CMK (cell line): Measurements from ENCODE around the gene ADCY9.

Source experiments
- DNase-seq: peaks from one replicate; pipeline ENCODE4 v3.0.0-alpha.2; 2010; ENCODE audit warnings: low read depth

ADCY9 gene

GRCh38 chr16:4123616-4124300 is 7.5 kb upstream of the ADCY9 start:
- DNase-seq: no peak

- no peak for DNase-seq
These were observed 3.9 kb upstream of the ADCY9 start for GRCh38 chr16:4120176-4120575.

GRCh38 chr16:4117250-4117578 is 972 bp upstream of the ADCY9 start:
- no peak for DNase-seq

- DNase-seq: no peak
These were observed 308 bp downstream of the ADCY9 start for GRCh38 chr16:4115949-4116318.

- DNase-seq: no peak
These were observed 863 bp downstream of the ADCY9 start for GRCh38 chr16:4115209-4115948.

- DNase-seq: no peak
These were observed 1.7 kb downstream of the ADCY9 start for GRCh38 chr16:4114257-4115208.

- no peak for DNase-seq
These were observed 2.6 kb downstream of the ADCY9 start for GRCh38 chr16:4113358-4114256.

- DNase-seq: no peak
These were observed 4.2 kb downstream of the ADCY9 start for GRCh38 chr16:4111748-4112696.

- DNase-seq: no peak
These were observed 5.6 kb downstream of the ADCY9 start for GRCh38 chr16:4110680-4111079.

- no peak for DNase-seq
These were observed 6.2 kb downstream of the ADCY9 start for GRCh38 chr16:4110065-4110464.

- DNase-seq: no peak
These were observed 6.9 kb downstream of the ADCY9 start for GRCh38 chr16:4109250-4109736.

- no peak for DNase-seq
These were observed 9.7 kb downstream of the ADCY9 start for GRCh38 chr16:4106516-4106915.

GRCh38 chr16:4105848-4106247 is 10.4 kb downstream of the ADCY9 start:
- no peak for DNase-seq

GRCh38 chr16:4103745-4104144 is 12.5 kb downstream of the ADCY9 start:
- DNase-seq: no peak

GRCh38 chr16:4101421-4102219 is 14.6 kb downstream of the ADCY9 start:
- DNase-seq: no peak

- DNase-seq: no peak
These were observed 17.7 kb downstream of the ADCY9 start for GRCh38 chr16:4098501-4098900.

GRCh38 chr16:4097826-4098240 is 18.4 kb downstream of the ADCY9 start:
- no peak for DNase-seq

- no peak for DNase-seq
These were observed 19.7 kb downstream of the ADCY9 start for GRCh38 chr16:4096509-4096908.

- no peak for DNase-seq
These were observed 22.0 kb downstream of the ADCY9 start for GRCh38 chr16:4094127-4094773.
